Measurements from ENCODE around the gene FKRP. TPM values are rescaled to one million over a fixed set of nuclear protein-coding genes. Genes with fewer than 3 reads are reported as not detected.
A peak's percentile ranks its signal among the peaks of the same experiment; 100 is the strongest.

FKRP gene
- total and polyA plus RNA-seq, 2 of the 13 experiments (the other 11 are each of a cell fraction or from before 2014, with no cell fraction given), result 7.3 to 9.8 TPM

- no peak for TF ChIP-seq ZBTB25 (CRISPR knock-in tag; IDR thresholded peaks at IDR 0.05)
- peak; percentile 60 for TF ChIP-seq YEATS4 (CRISPR knock-in tag; IDR thresholded peaks at IDR 0.05; ENCODE audit: borderline replicate concordance)
- TF ChIP-seq NFKB2 (CRISPR knock-in tag; IDR thresholded peaks at IDR 0.05; ENCODE audit: borderline replicate concordance), result peak; percentile 48; the same call in 1 of the 2 replicates
- TF ChIP-seq ZFY (CRISPR knock-in tag; IDR thresholded peaks at IDR 0.05), result peak; percentile 86
- TF ChIP-seq ZNF337 (CRISPR knock-in tag; IDR thresholded peaks at IDR 0.05; ENCODE audit: borderline replicate concordance, low read depth), result no peak
- TF ChIP-seq ZNF414 (CRISPR knock-in tag; IDR thresholded peaks at IDR 0.05), result 0 out of 2 replicates have a peak, but pooled peaks have one; percentile 50
- 0 out of 2 replicates have a peak, but pooled peaks have one; percentile 7 for TF ChIP-seq NFYB (CRISPR knock-in tag; IDR thresholded peaks at IDR 0.05)
- TF ChIP-seq ZNF570 (CRISPR knock-in tag; IDR thresholded peaks at IDR 0.05; ENCODE audit: borderline replicate concordance), result no peak
- no peak for TF ChIP-seq SIX1 (CRISPR knock-in tag; IDR thresholded peaks at IDR 0.05; ENCODE audit: borderline replicate concordance)
- TF ChIP-seq CSRNP1 (CRISPR knock-in tag; IDR thresholded peaks at IDR 0.05), result 0 out of 2 replicates have a peak, but pooled peaks have one; percentile 21
- TF ChIP-seq SNAPC5 (CRISPR knock-in tag; IDR thresholded peaks at IDR 0.05; ENCODE audit: borderline replicate concordance), result no peak
- TF ChIP-seq ZFX (CRISPR knock-in tag; IDR thresholded peaks at IDR 0.05; ENCODE audit: low read depth), result peak; percentile 77
- TF ChIP-seq ZNF230 (CRISPR knock-in tag; IDR thresholded peaks at IDR 0.05), result 0 out of 2 replicates have a peak, but pooled peaks have one; percentile 53
- TF ChIP-seq MAFK (conservative IDR thresholded peaks at IDR 0.05 in 1 of 2, IDR thresholded peaks at IDR 0.05 in 1 of 2; ENCODE audit: low read length in 2 of 2), result no peak
- TF ChIP-seq ZNF543 (CRISPR knock-in tag; IDR thresholded peaks at IDR 0.05), result 0 out of 2 replicates have a peak, but pooled peaks have one; percentile 50
- peak; percentile 64; the same call in 1 of the 2 replicates for TF ChIP-seq MTA1 (CRISPR knock-in tag; IDR thresholded peaks at IDR 0.05; ENCODE audit: borderline replicate concordance)
- peak; percentile 41 for TF ChIP-seq ASH2L (IDR thresholded peaks at IDR 0.05; ENCODE audit: insufficient read length, low read depth, low read length)
- TF ChIP-seq ZNF850 (CRISPR knock-in tag; conservative IDR thresholded peaks at IDR 0.05), result no peak
- peak; percentile 54; the same call in 1 of the 2 replicates for TF ChIP-seq KDM5B (CRISPR knock-in tag; IDR thresholded peaks at IDR 0.05; ENCODE audit: borderline replicate concordance)
- no peak for TF ChIP-seq ARHGAP35 (CRISPR knock-in tag; IDR thresholded peaks at IDR 0.05; ENCODE audit: borderline replicate concordance)
- TF ChIP-seq ZNF562 (CRISPR knock-in tag; IDR thresholded peaks at IDR 0.05; ENCODE audit: borderline replicate concordance), result no peak
- TF ChIP-seq ZNF558 (CRISPR knock-in tag; IDR thresholded peaks at IDR 0.05; ENCODE audit: borderline replicate concordance), result 0 out of 2 replicates have a peak, but pooled peaks have one; percentile 41
- TF ChIP-seq POGK (CRISPR knock-in tag; conservative IDR thresholded peaks at IDR 0.05), result 0 out of 2 replicates have a peak, but pooled peaks have one; percentile 27
Observed at GRCh38 chr19:46745521-46746280, at the start of gene FKRP (continued).
